CD4-positive, alpha-beta T cell treated with Interleukin-17A for 4 hours (primary cell): Measurements from ENCODE around the gene AKAP6.

Experiments
- DNase-seq: peaks from one replicate; pipeline ENCODE4 v3.0.0-alpha.2; 2020; ENCODE audit warnings: mixed read lengths

AKAP6 gene

DNA sequence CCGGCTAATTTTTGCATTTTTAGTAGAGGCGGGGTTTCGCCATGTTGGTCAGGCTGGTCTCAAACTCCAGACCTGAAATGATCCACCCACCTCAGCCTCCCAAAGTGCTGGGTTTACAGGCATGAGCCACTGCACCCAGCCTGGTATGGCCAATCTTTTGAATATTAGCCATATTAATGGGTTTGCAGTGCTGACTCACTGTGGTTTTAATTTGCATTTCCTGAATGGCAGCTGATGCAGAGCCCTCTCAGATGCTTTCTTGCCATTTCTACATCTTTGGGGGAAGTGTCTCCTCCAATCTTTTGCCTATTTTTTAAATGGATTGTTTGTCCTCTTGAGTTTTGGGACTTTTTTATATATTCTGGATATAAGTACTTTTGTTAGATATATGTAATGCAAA is 554.1 kb downstream of the AKAP6 start:
- DNase-seq: no peak
